ENCODE data around the gene MYO7A. TPM values are rescaled to one million over a fixed set of nuclear protein-coding genes. Genes with fewer than 3 reads are reported as not detected.

The MYO7A gene
- total RNA-seq, 2 experiments from 2014 or later: 0.09 to 0.14 TPM

- H3K27ac Mint-ChIP-seq: no peak overlapping the region
- ChIA-PET POLR2A (interaction anchor here (0.6 kb wide), 1 partner anchor 59 kb away, joined by 3 read pairs; no protein-coding TSS in a partner anchor), CTCF (interaction anchor here (0.9 to 5.3 kb wide), 4 partner anchors 9 to 95 kb away, joined by 3 to 27 read pairs (median 6); partner anchors contain the start of gene MYO7A)
- intact Hi-C loops (cut with micrococcal nuclease): no loop called here
- DNase-seq: peak; percentile 68
- peaks cover 2% of the 10 kb centered on the region for H3K27me3 Mint-ChIP-seq
- peaks cover 22% of the 10 kb centered on the region for H3K4me1 Mint-ChIP-seq (ENCODE audit: low read depth)
- no peak overlapping the region for H3K4me3 Mint-ChIP-seq
- H3K9me3 Mint-ChIP-seq: no peaks in the 10 kb centered on the region
- H3K36me3 Mint-ChIP-seq (ENCODE audit: low read depth): no peaks in the 10 kb centered on the region
- peak; percentile 87 for ATAC-seq
- TF ChIP-seq CTCF (IDR thresholded peaks at IDR 0.05): no peak
Measured at GRCh38 chr11:77142091-77142975, 14.3 kb downstream of the MYO7A start.

GRCh38 chr11:77143405-77144020 lies 15.5 kb downstream of the MYO7A start:
- ATAC-seq (no peak), DNase-seq (no peak)
- TF ChIP-seq CTCF (IDR thresholded peaks at IDR 0.05): no peak
- Mint-ChIP-seq H3K4me3 (no peak overlapping the region), H3K4me1 (ENCODE audit: low read depth) (peaks cover 32% of the 10 kb centered on the region), H3K27me3 (peaks cover 1% of the 10 kb centered on the region), H3K36me3 (ENCODE audit: low read depth) (no peaks in the 10 kb centered on the region), H3K9me3 (no peaks in the 10 kb centered on the region), H3K27ac (no peak overlapping the region)
- intact Hi-C loops (cut with micrococcal nuclease): no loop called here
- CTCF ChIA-PET: interaction anchor here (0.9 to 5.3 kb wide), 3 partner anchors 8 to 44 kb away, joined by 5 to 27 read pairs (median 6); partner anchors contain the start of gene MYO7A
- POLR2A ChIA-PET: no interaction called here

GRCh38 chr11:77144196-77144856 lies 16.3 kb downstream of the MYO7A start:
- H3K4me1 Mint-ChIP-seq (ENCODE audit: low read depth): peaks cover 35% of the 10 kb centered on the region
- POLR2A ChIA-PET: no interaction called here
- ATAC-seq (no peak), DNase-seq (no peak)
- no peak overlapping the region for H3K27ac Mint-ChIP-seq
- H3K27me3 Mint-ChIP-seq: peaks cover 1% of the 10 kb centered on the region
- no peaks in the 10 kb centered on the region for H3K36me3 Mint-ChIP-seq (ENCODE audit: low read depth)
- no peaks in the 10 kb centered on the region for H3K9me3 Mint-ChIP-seq
- CTCF ChIA-PET: no interaction called here
- H3K4me3 Mint-ChIP-seq: no peak overlapping the region
- intact Hi-C loops (cut with micrococcal nuclease): no loop called here
- TF ChIP-seq CTCF (IDR thresholded peaks at IDR 0.05): no peak

- ChIA-PET CTCF (no interaction called here), POLR2A (no interaction called here)
- Mint-ChIP-seq H3K36me3 (ENCODE audit: low read depth) (no peaks in the 10 kb centered on the region), H3K9me3 (no peaks in the 10 kb centered on the region), H3K27ac (no peak overlapping the region), H3K4me3 (no peak overlapping the region), H3K27me3 (no peaks in the 10 kb centered on the region), H3K4me1 (ENCODE audit: low read depth) (peaks cover 35% of the 10 kb centered on the region)
- intact Hi-C loops (cut with micrococcal nuclease): no loop called here
- no peak for TF ChIP-seq CTCF (IDR thresholded peaks at IDR 0.05)
- ATAC-seq (no peak), DNase-seq (no peak)
Measured at GRCh38 chr11:77144857-77145428, 16.9 kb downstream of the MYO7A start.

All from activated CD8-positive, alpha-beta T cell treated with anti-CD3 and anti-CD28 coated beads for 36 hours (primary cell).